Stimulated activated CD8-positive, alpha-beta memory T cell treated with anti-CD3 and anti-CD28 coated beads, Interleukin-15, amount 100 ng/mL, for 1 hour (primary cell): Measurements from ENCODE around the gene DHTKD1.

Experiments used
- DNase-seq: peaks from one replicate; pipeline ENCODE4 v3.0.0-alpha.2; 2020; ENCODE audit warnings: low read depth

The DHTKD1 gene, protein sequence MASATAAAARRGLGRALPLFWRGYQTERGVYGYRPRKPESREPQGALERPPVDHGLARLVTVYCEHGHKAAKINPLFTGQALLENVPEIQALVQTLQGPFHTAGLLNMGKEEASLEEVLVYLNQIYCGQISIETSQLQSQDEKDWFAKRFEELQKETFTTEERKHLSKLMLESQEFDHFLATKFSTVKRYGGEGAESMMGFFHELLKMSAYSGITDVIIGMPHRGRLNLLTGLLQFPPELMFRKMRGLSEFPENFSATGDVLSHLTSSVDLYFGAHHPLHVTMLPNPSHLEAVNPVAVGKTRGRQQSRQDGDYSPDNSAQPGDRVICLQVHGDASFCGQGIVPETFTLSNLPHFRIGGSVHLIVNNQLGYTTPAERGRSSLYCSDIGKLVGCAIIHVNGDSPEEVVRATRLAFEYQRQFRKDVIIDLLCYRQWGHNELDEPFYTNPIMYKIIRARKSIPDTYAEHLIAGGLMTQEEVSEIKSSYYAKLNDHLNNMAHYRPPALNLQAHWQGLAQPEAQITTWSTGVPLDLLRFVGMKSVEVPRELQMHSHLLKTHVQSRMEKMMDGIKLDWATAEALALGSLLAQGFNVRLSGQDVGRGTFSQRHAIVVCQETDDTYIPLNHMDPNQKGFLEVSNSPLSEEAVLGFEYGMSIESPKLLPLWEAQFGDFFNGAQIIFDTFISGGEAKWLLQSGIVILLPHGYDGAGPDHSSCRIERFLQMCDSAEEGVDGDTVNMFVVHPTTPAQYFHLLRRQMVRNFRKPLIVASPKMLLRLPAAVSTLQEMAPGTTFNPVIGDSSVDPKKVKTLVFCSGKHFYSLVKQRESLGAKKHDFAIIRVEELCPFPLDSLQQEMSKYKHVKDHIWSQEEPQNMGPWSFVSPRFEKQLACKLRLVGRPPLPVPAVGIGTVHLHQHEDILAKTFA

DNA sequence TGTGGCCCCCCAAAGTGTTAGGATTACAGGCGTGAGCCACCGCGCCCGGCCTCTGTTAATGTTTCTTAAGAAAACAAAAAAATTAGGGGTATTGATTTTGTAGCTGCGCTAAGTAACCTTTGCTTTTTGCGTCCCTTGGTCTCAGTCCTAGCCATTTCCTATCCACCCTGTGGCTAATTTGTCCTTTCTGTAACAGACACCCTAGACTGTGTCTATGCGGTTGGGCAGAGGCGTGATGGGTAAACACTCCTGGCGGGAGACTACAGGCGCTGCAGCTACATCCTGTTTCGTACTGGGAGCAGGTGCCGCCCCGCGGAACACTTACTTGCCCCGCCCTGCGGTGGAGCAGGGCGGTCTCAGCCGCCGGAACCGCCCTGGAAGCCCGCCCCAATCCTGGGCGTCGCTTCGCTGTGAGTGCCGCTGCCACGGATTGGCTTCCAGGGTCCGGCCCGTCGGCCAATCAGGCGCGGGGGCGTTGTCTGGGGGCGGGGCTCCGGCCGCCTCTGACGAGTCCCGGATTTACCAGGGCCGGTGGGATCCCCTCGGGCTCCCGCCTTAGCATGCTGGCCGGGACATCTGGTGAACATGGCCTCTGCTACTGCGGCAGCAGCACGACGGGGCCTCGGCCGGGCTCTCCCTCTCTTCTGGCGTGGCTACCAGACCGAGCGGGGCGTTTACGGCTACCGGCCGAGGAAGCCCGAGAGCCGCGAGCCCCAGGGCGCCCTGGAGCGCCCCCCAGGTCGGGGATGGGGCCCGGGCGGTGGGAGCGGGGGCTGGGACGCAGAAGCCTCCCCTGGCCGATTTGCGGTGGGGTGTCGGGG, at the start of gene DHTKD1:
Gene DHTKD1, plus strand, starts transcription at position 506 of the 821 bp plus-strand sequence. Its CDS starts 80 bp downstream, at position 586.
- peak; percentile 97 for DNase-seq

DNA sequence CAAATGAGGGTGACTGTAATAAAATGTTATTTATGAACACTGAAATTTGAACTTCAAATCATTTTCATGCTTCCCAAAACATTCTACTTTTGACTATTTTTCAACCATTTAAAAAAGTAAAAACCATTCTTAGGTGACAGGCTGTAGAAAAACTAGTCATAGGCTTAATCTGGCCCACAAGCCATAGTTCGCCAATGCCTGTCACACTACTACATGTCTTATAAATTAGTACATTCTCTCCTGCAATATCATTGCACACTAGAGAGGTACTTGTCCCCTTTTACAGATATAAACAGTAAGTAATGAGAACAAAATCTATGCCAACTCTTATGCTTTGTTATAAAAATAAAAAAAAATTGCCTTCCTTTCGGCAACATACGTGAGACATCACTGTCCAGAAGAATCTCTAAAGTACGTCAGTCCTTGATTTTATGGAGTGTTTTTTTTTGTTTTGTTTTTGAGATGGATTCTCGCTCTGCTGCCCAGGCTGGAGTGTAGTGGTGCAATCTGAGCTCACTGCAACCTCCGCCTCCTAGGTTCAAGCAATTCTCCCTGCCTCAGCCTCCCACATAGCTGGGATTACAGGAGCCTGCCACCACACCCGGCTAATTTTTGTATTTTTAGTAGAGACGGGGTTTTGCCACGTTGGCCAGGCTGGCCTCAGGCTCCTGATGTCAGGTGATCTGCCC, 49.3 kb upstream of the DHTKD1 start:
- no peak for DNase-seq

DNA sequence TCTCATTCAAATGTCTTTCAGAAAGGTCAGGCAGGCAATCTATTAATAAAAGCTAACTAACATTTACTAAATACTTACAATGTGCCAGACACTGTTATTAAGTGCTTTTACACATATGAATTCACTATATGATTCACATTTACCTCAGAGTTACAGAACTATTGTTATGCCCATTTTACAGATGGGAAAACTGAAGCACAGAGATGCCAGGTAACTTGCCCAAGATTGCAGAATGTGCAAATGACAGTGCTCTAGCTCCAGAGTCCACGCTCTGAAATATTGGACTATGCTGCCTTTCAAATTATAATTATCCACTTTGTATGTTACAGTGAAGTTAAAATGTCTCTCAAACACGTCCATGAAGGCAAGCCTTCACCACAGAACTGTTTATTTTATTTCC, 48.2 kb upstream of the DHTKD1 start:
- no peak for DNase-seq

DNA sequence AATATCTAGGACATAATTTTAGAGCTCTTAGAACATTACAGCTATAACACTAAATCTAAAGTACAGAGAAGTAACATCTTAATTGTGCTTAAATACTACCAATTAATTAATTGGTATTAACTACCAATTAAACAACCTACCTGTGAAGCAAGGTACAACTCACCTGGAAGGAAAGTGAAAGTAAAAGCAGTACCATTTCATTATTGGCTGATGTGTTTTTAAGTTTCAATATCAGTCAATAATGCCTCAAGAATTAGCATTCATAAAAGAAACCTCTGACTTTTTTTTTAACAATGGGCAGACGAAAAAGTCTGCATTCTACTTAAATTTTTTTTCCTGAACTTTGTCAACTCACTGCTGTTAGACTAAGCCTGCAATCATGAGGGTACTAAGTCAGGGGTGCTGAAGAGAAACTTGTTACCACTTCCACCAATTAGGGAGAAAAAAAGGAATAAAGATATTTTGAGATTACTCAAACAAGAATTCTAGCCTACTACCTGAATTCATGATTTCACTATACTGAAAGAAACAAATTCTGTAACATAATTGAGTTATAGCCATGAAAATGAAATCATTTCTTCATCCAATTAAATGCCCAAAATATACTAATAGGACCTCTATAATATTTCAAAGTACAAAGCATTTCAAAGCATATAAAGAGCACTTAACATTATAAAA, 46.0 kb upstream of the DHTKD1 start:
- DNase-seq: no peak

DNA sequence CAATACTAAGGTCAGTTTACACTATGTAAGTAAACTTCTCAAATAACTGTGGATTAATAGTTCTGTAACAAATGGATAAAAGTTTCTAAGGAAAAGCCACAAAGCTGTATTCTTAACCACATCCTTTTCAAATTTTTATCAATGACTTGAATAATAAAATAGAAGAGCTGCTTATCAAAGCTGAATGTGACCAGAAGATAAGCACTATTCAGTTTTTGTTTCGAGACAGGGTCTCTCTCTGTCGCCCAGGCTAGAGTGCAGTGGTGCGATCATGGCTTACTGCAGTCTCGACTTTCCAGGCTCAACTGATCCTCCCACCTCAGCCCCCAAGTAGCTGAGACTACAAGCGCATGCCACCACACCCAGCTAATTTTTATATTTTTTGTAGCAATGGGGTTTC, 43.2 kb upstream of the DHTKD1 start:
- DNase-seq: no peak

DNA sequence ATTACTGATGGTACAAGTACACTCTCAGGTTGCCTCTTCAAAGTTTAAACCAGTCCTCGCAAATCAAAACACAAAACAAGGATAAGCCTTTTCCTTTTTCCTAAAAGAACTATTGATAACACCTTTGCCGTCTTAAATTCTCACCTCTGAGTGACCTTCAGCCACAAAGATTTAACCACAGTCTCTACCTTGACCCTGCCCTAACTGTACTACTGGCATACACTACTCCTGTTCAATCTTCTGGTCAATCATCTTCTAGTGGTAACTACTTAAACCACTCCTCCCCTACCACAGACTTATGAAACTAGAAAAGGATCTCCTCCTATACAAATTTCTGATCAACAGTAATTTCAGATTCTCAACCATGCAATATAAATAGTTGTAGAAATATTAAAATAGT, 41.2 kb upstream of the DHTKD1 start:
- no peak for DNase-seq

DNA sequence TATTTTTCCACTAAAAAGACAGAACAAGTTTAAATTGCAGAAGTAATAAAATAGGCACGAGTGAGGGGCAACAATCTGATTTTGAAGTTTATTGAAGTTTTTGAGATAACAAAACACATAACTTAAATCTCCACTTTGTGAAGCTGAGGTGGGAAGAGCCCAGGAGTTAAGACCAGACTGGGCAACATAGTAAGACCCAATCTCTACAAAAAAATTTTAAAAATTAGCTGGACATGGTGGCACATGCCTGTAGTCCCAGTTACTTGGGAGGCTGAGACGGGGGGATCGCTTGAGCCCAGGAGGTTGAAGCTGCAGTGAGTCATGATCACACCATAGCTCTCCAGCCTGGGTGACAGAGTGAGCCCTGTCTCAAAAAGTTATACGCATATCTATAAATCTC, 37.4 kb upstream of the DHTKD1 start:
- DNase-seq: no peak

DNA sequence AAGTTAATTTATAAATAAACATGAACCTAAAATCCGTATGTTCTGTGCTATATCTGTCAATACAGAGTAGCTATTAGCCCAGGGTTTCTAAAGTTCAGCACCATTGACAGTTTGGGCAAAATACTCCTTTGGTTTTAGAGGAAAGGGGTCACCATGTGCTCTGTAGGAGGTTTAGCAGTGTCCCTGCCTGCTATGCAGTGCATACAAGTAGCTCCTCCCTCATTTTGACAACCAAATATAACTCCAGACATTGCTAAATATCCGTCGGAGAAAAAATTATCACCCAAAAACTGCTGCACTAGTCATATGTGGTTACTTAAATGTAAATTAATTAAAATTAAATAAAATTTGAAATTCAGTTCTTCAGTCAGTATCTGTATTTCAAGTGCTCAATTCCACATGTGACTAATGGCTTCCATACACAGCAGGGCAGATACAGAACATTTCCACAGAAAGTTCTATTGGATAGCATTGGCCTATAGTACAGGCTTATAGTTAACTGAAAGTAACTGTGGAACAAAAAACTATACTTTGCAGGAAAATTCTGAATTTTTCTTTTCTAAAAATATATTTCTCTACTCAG, 32.6 kb upstream of the DHTKD1 start:
- no peak for DNase-seq

DNA sequence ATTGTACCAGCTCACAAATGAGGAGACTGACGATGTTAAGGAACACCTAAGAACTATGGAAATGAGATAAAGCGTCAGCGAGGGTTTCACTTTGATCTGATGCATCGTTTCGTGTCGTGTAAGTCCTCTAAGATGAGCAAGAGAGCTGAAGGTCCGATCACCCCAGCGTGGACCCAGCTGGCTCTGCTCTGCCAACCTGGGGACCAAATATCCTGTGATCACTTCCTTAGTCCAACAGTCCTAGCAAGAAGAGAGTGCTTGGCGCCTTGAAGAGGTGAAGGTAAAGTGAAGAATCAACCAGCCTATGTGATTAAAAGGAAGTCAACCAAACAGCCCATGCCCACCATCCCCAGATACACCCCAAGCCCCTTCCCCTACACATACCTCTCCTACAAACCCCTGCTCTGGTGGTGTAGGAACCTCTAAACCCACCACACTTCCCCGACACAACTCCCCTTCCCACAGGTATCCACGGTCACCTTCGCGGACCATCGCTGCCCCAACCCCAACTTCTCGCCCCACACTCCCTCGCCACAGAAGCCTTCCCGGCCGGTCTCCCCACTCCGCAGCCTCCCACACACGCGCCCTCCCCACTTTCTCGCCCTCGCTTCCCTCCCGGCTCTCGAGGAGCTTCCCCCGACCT, 26.9 kb upstream of the DHTKD1 start:
- DNase-seq: no peak

DNA sequence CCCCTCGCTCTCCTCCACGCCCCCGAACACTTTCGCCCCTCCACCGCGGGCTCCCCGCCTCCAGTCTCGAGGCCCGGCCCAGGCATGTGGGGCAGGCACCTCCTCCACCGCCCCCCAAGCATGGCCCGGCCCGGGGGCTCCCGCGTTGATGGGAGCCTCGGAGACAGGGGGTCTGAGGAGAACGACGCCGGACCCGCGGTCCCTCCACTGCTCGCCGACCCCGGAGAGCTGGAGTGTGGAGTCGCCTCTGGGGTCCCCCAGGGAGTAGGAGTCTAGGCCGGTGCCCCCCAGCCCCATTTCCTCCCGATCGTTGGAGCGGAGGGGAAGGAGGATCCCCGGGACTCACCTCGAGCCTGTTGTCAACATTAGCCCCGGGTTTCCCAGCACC, 26.4 kb upstream of the DHTKD1 start:
- no peak for DNase-seq

DNA sequence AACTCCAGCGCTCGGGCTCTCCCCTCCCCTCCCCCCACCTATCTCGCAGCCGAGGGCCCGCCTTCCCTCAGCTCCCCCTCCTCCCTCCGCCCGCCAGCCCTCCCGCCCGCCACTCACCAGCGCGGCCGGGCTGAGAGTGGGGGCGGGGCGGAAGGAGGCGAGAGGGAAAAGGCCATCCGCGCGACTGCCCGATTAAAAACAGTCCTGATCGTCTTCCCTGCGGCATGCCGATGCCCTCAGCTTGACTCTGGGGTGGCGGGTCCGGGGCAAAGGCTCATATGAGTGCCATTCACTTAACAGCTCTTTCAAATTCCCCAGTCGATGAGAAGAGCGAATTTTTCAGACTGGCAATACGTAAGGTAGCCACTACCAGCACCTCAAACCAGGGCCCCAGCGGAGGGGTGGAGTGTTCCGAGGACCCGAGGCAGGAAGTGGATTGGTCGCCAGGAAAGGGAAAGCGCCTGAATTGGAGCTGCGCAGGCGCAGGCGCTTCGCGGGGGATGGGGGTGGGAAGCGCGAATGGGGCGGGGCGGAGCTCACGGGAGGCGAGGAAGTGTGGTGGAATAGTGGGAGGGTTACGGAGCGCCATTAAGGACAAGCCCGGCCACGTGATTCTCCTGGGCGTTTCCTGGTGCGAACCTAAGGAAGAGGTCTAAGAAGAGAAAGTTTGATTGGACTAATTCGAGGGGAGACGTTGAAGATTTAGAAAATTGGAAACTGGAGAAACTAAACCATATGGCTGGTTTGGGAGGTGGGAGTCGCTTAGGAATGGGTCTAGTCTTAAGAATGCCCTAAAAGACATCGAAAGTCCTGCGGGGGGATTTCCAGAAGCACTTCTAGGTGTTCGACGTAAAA, 25.7 kb upstream of the DHTKD1 start, which contains the start of gene UPF2:
Gene UPF2, minus strand, starts transcription at position 13 of the 855 bp plus-strand sequence. CDS start 7,386 bp downstream, outside the sequence.
- peak; percentile 91 for DNase-seq

DNA sequence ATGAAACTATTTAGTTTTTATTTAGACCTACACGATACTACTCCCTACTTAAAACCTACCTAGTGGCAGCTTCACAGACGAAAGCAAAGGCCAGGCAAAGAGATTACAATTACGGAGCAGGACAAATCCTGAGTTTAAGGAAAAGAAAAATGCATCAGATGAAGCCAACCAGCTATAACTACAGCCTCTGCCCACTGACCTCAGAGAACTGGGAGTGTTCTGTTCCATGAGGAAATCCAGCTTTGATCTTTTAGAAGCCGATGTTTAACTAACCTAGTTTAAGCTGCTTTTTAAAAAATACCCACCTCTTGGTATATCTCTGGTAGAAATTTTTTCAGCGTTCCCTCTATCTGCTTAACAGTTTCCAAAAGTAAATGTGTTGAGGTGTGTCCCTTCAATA, 23.2 kb upstream of the DHTKD1 start:
- no peak for DNase-seq

DNA sequence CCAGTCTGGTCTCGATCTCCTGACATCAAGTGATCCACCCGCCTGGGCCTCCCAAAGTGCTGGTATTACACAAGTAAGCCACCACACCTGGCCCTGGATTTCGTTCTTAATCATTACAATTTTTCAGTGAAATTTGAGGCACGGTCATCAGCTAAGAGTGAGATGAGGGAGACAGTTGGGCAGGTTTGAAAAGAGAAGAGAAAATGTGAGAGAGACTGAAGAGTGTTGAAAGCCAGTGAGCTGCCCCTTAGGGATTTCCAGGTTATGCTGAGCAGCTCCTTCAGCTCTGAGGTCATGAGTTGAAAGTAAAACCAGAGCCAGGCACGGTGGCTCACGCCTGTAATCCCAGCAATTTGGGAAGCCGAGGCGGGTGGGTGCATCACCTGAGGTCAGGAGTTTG, 20.2 kb upstream of the DHTKD1 start:
- DNase-seq: no peak

DNA sequence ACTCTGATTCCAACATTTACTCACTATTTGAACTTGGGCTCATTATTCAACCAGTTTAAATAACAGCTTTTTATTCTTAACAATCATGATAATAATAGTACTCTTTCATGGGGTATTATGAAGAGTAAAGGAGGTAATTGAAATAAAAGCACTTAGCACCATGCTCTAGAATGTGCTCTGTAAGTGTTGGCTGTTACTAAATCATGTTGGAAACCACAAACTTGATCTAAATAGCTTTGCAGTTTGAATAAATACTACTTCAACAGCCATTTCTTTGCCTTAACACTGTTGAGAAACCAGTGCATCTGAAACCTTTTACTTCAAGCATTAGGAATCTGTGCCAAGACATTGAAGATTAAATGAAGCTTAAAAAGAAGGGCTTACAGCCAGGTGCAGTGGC, 18.2 kb upstream of the DHTKD1 start:
- DNase-seq: no peak

DNA sequence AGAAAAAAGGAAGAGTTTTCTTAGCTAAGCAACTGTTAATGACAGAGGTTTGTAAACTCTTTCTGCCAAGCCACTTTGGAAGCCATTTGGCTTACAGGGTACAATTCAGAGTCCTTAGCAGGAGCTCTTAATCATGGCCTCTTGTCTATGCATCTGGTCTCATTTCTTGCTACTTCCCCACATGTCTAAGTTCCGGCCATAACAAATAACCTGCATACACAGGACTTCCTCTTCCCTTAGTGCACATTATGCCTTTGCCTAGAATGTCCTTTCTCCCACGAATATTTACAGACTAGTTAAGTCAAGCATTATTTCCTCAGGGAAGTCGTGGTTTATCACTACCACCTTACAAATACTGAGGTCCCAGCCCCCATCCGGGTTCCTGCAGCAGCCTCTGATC, 17.5 kb upstream of the DHTKD1 start:
- DNase-seq: no peak

DNA sequence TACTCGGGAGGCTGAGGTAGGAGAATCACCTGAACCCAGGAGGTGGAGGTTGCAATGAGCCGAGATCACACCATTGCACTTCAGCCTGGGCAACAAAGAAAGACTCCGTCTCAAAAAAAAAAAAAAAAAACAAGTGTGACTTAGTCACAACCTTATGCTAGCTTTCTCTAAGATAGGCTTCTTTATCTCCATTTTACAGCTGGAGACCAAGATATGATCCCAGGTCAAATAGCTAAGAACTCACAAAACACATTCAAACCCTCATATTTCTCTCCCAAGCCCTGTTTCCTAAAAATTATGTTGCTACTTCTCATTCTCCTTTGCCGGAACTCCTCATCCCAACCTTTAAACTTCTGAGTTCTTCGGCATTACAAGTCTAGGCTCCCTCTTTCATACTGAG, 13.0 kb upstream of the DHTKD1 start:
- no peak for DNase-seq

DNA sequence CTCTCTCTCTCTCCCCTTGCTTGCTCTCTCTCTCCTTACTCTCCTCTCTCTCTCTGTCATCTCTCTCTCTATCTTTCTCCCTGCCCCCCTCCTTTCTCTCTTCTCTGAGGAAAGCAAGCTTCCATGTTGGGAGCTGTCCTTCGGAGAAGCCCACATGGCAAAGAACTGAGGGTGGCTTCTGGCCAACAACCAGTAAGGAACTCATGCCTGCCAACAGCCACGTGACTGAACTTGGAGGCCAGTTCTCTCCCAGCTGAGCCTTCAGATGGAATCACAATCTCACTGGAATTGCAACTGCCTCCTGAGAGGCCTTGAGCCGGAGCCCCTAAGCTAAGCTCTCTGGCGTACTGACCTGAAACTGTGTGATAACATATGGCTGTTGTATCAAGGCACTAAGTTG, 12.0 kb upstream of the DHTKD1 start:
- DNase-seq: no peak

DNA sequence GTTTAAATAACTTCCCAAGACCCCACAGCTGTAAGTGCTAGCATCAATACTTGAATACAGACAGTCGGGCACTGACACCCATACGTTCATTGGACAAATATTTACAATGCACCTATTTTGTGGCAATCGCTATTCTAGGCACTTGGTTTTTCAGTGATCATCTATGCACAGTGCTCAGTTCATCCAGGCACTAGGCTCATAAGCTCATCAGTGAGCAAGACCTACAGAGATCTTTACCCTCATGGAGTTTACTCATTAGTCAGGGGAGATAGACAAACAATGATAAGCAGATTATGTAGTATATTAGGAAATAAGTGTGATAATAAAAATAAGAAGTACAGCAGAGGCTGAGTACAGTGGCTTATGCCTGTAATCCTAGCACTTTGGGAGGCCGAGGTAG, 7.6 kb upstream of the DHTKD1 start:
- DNase-seq: no peak
